SH-SY5Y (cell line): Measurements from ENCODE around the gene ING4.

Source experiments
- GATA2 ChIP-seq: IDR thresholded peaks from 2 replicates; pipeline ENCODE4 v1.6.1; 2011; ENCODE audit warnings: mild to moderate bottlenecking, low read depth, low read length
- GATA3 ChIP-seq: IDR thresholded peaks from 2 replicates; pipeline ENCODE4 v1.6.1; 2011; ENCODE audit warnings: low read depth, mild to moderate bottlenecking, low read length, moderate library complexity

ING4 gene

DNA sequence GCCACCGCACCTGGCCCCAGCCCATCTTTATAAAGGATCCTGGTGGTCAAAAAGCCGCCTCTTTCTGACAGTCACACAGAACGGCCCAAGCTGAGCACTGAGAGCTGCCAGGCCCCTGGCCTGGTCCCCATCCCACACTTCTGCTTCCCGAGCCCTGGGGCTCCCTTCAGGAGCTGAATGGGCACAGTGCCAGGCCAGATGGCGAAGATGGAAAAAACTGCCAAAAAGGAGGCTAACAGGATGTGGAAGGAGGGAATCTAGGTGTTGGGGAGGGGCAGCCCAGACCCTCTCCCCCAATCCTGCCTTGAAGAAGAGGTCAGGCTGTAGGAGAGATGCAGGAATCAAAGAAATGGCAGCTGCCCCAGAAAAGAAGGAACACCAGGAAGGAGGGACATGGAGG lies 32.2 kb downstream of the ING4 start:
- TF ChIP-seq GATA2 (no peak), GATA3 (no peak)

DNA sequence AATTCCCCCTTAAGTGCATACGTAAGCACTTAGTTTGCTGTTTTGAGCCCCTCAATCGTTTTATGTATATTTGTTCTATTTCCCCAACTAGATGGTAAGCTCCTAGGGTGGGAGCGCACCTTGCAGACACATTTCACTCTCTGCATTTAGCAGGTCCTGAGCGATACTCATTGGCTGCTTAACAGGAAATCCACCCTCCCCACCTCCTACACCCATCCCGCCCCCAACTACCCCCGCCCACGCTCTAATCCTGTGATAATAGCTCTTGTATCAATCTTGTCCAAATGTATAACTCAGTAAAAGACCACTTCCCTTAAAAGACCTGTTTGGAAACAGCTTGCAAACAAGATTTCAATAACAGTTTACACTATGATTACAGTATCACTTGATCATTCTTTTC lies 35.3 kb downstream of the ING4 start:
- no peak for TF ChIP-seq GATA2

DNA sequence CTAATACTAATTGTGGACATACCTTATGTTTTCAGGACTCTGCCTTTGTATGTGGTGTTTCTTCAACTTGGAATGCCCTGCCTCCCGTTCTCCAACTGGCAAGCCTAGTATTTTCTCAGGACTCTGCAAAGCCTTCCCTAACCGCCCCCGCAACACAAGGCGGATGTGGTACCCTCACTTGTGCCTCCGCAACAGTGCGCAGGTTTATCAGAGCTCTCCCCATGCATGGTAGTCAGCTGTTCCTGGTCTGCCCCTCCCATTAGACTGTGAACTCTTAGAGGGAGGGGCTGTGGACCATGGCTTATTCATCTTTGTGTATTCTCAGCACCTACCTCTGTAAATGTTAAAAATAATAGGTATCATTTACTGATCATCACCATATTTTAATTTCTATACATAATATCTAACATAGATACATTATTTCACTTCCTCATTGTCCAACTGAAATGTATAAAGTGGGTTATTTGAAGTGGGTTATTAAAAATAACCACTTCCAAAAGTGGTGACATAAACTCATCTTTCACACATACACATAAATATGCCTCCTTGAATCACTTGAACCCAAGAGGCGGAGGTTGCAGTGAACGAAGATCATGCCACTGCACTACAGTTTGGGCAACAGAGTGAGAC lies 36.1 kb downstream of the ING4 start:
- TF ChIP-seq GATA3 (no peak), GATA2 (no peak)

DNA sequence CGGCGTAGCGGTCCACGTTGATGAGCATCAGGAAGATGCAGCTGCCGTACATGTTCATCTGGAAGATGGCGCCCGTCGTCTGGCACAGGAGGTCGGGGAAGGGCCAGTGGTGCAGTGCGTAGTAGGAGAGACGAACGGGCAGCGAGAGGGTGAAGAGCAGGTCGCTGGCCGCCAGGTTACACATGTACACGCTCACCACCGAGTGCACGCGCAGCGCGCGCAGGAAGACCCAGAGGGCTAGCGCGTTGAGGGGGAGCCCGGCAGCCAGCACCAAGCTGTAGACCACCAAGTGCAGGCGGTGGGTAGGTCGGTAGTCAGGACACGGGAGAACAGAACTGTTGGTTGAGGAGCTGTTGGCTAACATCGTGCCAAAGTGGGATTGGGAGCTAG lies 42.0 kb downstream of the ING4 start:
- no peak for TF ChIP-seq GATA3

DNA sequence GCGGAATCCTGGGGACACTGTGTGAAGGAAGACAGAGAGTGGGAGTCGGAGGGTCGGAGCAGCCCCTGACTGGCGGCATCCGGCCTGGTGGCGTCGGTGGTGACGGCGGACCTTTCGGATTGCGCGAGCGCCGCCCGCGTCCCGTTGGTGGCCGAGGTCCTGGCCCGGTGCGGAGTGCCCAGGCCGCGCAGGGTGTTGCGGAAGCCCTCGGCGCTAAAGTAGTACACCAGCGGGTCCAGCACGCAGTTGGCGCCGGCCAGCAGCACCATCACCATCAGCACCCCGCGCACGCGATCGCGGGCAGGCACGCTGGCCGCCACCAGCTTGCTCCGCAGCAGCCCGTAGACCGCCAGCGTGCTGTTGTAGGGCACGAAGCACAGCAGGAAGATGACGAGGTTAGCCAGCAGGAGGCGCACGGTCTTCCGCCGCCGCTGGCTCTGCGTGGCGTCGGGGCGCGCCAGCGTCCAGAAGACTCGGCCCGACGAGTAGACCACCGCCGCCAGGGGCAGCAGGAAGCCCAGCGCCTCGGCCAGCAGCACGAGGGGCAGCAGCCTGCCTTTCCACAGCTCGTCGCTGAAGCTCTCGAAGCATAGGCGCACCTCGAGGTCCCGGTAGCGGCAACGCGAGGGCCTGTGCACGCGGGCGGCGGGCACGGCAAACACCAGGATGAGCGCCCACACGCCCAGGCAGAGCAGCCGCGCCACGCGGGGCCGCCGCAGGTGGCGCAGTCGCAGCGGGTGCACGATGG lies 42.6 kb downstream of the ING4 start:
- TF ChIP-seq GATA2 (no peak), GATA3 (no peak)

DNA sequence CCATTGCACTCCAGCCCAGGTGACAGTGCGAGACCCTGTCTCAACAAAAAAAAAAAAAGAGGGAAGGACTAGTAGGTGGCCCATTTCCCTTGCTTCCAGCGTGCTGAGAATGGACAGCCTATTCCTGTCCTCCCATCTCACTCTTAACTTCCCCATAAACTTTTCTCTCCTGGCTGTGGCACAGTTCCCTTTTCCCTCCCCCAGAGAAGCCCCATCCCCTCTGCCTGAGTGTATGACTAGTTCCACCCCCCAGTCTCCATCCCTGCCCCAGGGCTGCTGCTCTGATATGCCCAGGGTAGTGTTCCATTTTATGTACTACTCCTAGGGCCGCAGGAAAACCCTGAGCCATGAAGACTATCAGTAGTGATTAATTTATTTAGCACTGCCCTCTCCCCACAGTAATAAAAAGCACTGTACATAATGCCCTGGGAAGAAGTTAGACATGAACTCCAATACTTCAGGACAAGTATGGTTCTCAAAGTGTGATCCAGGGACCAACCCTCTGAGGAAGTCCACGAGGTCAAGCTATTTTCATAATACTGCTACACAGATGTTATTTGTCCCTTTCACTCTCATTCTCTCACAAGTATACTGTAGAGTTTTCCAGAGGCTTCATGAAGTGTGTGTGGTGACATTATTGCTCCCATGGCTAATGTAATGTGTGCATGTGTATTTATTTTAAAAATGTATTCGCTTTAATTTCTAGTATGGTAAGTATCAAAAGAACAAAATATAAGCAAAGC lies 44.3 kb downstream of the ING4 start:
- TF ChIP-seq GATA2 (no peak), GATA3 (no peak)

DNA sequence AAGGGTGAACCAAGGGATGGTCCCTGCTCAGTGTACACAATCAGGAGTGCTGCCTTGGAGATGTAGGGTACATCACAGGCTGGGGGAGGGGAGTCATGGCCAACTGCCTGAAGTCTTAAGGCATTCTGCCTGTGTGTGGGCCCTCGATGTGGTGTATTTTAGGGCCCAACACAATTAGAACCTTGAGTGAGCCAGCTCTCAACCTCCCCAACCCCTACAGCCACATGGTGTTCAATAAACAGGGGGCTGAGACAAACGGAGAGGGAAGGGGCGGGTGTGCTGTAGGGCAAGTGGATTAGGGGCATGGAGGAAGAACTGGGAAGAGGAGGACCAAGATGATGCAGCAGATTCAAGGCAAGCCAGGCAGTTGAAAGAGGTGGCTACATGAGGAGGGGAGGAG lies 47.1 kb downstream of the ING4 start:
- no peak for TF ChIP-seq GATA3
- no peak for TF ChIP-seq GATA2

DNA sequence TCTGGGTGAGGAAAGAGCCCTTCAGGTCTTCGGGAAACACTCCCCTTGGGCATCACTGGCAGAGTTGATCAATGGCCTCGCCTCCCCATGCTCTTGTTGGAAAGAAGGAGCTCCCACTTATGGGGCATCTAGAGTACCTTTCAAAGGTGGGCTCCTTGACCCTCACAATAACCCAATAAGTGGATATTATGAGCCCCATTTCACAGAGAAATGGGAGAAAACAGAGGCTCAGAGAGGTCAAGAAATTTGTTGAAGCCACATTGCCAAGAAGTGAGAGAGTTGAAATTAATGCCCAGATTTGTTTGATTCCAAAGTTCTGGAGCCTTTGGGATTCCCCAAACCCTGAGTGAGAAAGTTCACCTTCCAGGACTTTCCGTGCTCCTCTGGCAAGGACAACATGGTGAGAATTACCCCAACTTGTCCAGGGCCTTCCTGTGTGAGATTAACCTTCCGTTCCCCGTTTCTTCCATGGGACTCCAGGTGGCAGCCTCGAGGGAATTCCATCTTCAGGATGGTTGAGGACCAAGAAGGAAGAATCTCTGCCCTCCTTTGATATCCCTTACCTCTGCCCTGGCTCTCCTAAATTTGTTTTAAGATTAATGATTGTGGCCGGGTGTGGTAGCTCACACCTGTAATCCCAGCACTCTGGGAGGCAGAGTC lies 48.3 kb downstream of the ING4 start:
- TF ChIP-seq GATA3 (no peak), GATA2 (no peak)

DNA sequence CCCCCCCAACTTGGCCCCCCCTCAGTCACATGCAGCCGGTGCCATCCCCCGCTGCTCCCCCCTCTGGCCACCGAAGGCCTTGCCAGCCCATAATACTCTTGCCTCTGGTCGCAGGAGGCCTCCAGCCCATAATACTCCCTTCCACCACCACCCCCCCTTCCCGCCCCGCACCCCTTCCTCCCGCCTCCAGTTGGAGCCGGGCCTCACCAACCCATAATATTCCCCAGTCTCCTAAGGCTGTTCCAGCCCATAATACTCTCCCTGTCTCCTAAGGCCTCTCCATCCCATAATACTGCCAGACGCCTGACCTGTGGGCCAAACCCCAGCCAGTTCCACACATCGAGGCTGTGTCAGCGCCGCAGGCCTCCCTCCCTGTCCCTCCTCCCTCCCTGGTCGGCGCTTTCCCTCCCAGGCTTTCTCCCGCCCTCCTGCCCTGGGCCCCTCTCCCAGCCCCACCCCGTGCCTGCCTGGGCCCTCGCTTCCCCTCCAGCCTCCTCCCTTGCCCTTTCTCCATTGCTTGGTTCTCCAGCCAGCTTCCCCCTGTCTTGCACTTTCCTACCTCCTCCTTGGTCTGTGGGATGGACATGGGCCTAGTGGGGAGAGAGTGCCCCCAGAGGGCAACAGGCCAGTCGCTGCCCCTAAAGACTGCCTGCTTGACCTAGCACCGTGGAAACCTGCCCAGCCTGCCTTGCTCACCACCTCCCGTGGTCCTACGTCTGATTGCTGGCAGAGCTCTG lies 49.0 kb downstream of the ING4 start:
- TF ChIP-seq GATA2: no peak
- no peak for TF ChIP-seq GATA3

DNA sequence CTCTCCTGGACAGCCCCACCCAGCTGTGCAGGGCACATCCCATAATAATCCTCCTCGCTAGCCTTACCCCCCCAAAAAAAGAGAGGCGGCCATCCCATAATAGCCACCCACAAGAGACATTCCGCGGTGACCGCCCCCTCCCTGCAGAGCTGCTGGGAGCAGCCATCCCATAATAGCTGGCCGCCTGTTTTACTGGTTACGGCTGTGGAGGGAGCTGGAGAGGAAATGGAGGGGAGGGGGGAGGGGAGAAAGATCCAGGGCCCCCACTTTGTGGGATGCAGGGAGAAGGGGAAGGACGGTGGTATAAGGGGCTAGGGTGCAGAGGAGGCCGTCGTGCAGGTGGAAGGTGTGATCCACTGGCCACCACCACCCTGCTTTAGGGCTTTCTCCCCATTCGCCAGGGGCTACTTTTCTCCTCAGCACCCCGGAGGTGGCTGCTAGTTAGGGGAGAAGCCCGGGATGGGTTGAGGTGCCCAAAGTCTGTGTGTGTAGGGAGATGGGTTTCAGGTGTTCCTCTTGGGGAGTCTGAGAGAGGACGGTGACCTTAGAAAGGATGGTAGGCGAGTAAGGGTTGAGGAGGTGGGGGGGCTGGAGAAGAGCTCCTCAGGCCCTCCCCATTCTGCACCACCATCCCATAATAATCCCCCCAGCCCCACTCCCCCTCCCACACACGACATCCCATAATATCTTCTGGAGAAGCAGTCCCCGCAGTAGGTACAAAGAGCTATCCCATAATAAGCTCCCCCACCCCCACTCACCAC lies 49.7 kb downstream of the ING4 start:
- no peak for TF ChIP-seq GATA3
- no peak for TF ChIP-seq GATA2

DNA sequence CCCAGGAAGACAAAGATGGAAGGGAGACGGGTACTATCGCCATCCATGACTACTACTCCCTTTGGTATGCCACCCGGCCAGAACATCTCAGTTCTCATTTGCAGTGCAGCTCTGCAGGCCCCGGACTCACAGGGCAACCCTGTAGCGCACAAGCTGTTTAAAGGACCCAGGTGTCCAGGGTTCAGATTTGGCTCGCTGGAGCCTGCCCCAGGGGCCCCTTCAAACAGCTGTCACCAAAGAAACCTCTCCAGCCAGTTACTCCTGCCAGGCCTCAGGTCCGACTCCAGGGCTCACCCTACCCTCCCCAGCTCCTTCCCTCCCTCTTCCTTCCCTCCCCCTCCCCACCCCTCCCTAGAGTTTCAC lies 50.3 kb downstream of the ING4 start:
- TF ChIP-seq GATA2: no peak
- no peak for TF ChIP-seq GATA3

DNA sequence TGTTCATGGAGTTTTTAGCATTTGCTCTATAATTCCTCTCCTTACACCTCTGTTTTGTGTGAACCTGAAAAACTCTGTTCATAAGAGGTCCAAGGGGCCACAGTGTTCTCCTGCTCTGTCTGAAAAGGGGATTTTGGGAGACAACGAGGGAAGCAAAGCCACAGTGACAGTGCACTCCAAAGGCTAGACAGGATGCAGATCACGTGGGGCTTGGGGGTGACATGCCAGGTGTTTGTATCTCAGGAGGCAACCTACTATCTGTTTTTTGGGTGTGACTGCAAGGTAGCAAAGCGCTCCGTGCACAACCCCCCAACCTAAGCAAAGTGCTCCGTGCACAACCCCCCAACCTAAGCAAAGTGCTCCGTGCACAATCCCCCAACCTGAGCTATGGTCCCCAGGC lies 50.7 kb downstream of the ING4 start:
- no peak for TF ChIP-seq GATA2
- no peak for TF ChIP-seq GATA3

DNA sequence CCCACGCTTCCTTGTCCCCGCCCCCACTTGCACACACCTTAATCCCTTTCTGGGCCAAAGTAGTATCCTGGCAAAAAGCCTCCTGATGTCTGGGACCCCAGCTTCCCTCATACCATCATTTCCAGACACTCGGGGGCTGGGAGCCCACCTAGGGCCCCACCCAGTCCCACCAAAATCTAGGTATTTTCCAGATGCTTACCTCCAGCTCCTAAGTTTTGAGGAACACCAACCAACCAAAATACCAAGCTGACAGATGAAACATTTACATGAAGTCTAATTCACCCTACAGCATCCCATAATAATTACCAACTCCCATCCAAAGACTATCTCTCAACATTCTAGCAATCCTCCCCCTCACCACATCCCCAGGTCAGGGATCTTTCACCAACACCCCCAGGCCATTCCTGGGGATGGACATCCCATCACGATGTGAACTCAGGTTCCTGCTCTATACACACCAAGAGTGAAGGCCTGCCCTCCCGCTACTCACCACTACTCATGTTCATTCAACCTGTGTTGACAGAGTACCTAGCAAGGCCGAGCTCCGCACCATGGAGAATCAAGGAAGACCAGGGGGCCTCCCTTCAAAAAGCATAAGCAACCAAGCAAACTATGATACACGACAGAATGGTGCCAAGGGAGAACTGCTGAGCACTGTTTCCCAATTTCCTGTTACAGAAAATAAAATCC lies 54.2 kb downstream of the ING4 start:
- TF ChIP-seq GATA2 (no peak), GATA3 (no peak)
